ENCODE results near the gene LYSET.
"Not testable (repeated sequence)": the region's sequence is repeated elsewhere in the genome, so short reads cannot be mapped to it uniquely, and the experiment has no call there.

LYSET gene

GRCh38 chr14:93228550-93228949, 43.4 kb downstream of the LYSET start:
- no peak for DNase-seq (ENCODE audit: low read depth)

GRCh38 chr14:93230539-93230938, 45.4 kb downstream of the LYSET start:
- no peak for DNase-seq (ENCODE audit: low read depth)

GRCh38 chr14:93231129-93231979, 46.2 kb downstream of the LYSET start:
- DNase-seq (ENCODE audit: low read depth), result no peak

- DNase-seq (ENCODE audit: low read depth), result no peak
Observed at GRCh38 chr14:93232159-93232558, 47.0 kb downstream of the LYSET start.

GRCh38 chr14:93233078-93233477, 48.0 kb downstream of the LYSET start:
- DNase-seq (ENCODE audit: low read depth), result not testable (repeated sequence)

- DNase-seq (ENCODE audit: low read depth), result no peak
Observed at GRCh38 chr14:93234798-93235197, 49.7 kb downstream of the LYSET start.

Data from activated gamma-delta T cell treated with anti-CD3 and anti-CD28 coated beads, Interleukin-2, amount 50 U/mL, for 16 hours (primary cell).